ENCODE results near the gene DGKQ.

Gene DGKQ

GRCh38 chr4:963276-964225 lies 9.8 kb downstream of the DGKQ start:
- DNase-seq, result no peak
- Mint-ChIP-seq H3K4me1 (peaks cover under 1% of the 10 kb centered on the region), H3K27me3 (no peaks in the 10 kb centered on the region), H3K27ac (peak overlapping the region in 1 of 2 donors; percentile 27), H3K4me3 (no peak overlapping the region), H3K9me3 (no peaks in the 10 kb centered on the region)
- ATAC-seq, result no peak

- DNase-seq (no peak), ATAC-seq (no peak)
- H3K27me3 Mint-ChIP-seq, result no peaks in the 10 kb centered on the region
- H3K27ac Mint-ChIP-seq, result peak overlapping the region in 1 of 2 donors; percentile 59
- H3K9me3 Mint-ChIP-seq, result no peaks in the 10 kb centered on the region
- H3K4me3 Mint-ChIP-seq, result peak overlapping the region in 1 of 2 donors; percentile 27
- no peaks in the 10 kb centered on the region for H3K4me1 Mint-ChIP-seq
Observed at GRCh38 chr4:962231-963208, 10.8 kb downstream of the DGKQ start.

GRCh38 chr4:961351-962230 lies 11.8 kb downstream of the DGKQ start:
- peak; percentile 28 for ATAC-seq
- Mint-ChIP-seq H3K27ac (no peak overlapping the region), H3K27me3 (no peaks in the 10 kb centered on the region), H3K4me1 (no peaks in the 10 kb centered on the region), H3K4me3 (no peak overlapping the region), H3K9me3 (no peaks in the 10 kb centered on the region)
- DNase-seq, result no peak

- H3K9me3 Mint-ChIP-seq, result no peaks in the 10 kb centered on the region
- no peaks in the 10 kb centered on the region for H3K4me1 Mint-ChIP-seq
- no peak overlapping the region for H3K27ac Mint-ChIP-seq
- ATAC-seq (peak; percentile 7), DNase-seq (no peak)
- H3K4me3 Mint-ChIP-seq, result no peak overlapping the region
- no peaks in the 10 kb centered on the region for H3K27me3 Mint-ChIP-seq
Observed at GRCh38 chr4:960636-961350, 12.6 kb downstream of the DGKQ start.

GRCh38 chr4:960140-960635 lies 13.2 kb downstream of the DGKQ start:
- no peaks in the 10 kb centered on the region for H3K27me3 Mint-ChIP-seq
- H3K4me3 Mint-ChIP-seq, result no peak overlapping the region
- ATAC-seq (peak; percentile 42), DNase-seq (no peak)
- peak overlapping the region in 1 of 2 donors; percentile 71 for H3K27ac Mint-ChIP-seq
- no peaks in the 10 kb centered on the region for H3K9me3 Mint-ChIP-seq
- no peaks in the 10 kb centered on the region for H3K4me1 Mint-ChIP-seq

- DNase-seq (no peak), ATAC-seq (no peak)
- no peaks in the 10 kb centered on the region for H3K4me1 Mint-ChIP-seq
- H3K4me3 Mint-ChIP-seq, result no peak overlapping the region
- no peaks in the 10 kb centered on the region for H3K9me3 Mint-ChIP-seq
- H3K27me3 Mint-ChIP-seq, result no peaks in the 10 kb centered on the region
- peak overlapping the region in 1 of 2 donors; percentile 71 for H3K27ac Mint-ChIP-seq
Observed at GRCh38 chr4:959338-960139, 13.8 kb downstream of the DGKQ start.

GRCh38 chr4:958696-959337 lies 14.6 kb downstream of the DGKQ start:
- DNase-seq (no peak), ATAC-seq (no peak)
- H3K4me3 Mint-ChIP-seq, result no peak overlapping the region
- H3K9me3 Mint-ChIP-seq, result no peaks in the 10 kb centered on the region
- H3K27ac Mint-ChIP-seq, result peak overlapping the region in 1 of 2 donors; percentile 27
- no peaks in the 10 kb centered on the region for H3K27me3 Mint-ChIP-seq
- H3K4me1 Mint-ChIP-seq, result no peaks in the 10 kb centered on the region

- H3K4me3 Mint-ChIP-seq, result no peak overlapping the region
- no peaks in the 10 kb centered on the region for H3K9me3 Mint-ChIP-seq
- no peaks in the 10 kb centered on the region for H3K27me3 Mint-ChIP-seq
- no peak for DNase-seq
- peak overlapping the region in 1 of 2 donors; percentile 27 for H3K27ac Mint-ChIP-seq
- ATAC-seq, result no peak
- no peaks in the 10 kb centered on the region for H3K4me1 Mint-ChIP-seq
Observed at GRCh38 chr4:958314-958665, 15.1 kb downstream of the DGKQ start.

- DNase-seq, result no peak
- no peaks in the 10 kb centered on the region for H3K9me3 Mint-ChIP-seq
- H3K27ac Mint-ChIP-seq, result no peak overlapping the region
- no peak overlapping the region for H3K4me3 Mint-ChIP-seq
- no peak for ATAC-seq
- H3K4me1 Mint-ChIP-seq, result no peaks in the 10 kb centered on the region
- H3K27me3 Mint-ChIP-seq, result no peaks in the 10 kb centered on the region
Observed at GRCh38 chr4:957581-958313, 15.6 kb downstream of the DGKQ start.

- ATAC-seq (no peak), DNase-seq (no peak)
- Mint-ChIP-seq H3K9me3 (no peaks in the 10 kb centered on the region), H3K27me3 (no peaks in the 10 kb centered on the region), H3K4me3 (no peak overlapping the region), H3K27ac (no peak overlapping the region), H3K4me1 (no peaks in the 10 kb centered on the region)
Observed at GRCh38 chr4:957231-957580, 16.2 kb downstream of the DGKQ start.

- Mint-ChIP-seq H3K9me3 (no peaks in the 10 kb centered on the region), H3K4me1 (no peaks in the 10 kb centered on the region), H3K4me3 (no peak overlapping the region), H3K27ac (peak overlapping the region in 1 of 2 donors; percentile 12), H3K27me3 (no peaks in the 10 kb centered on the region)
- ATAC-seq, result no peak
- DNase-seq, result no peak
Observed at GRCh38 chr4:956531-957230, 16.7 kb downstream of the DGKQ start.

GRCh38 chr4:955931-956381 lies 17.4 kb downstream of the DGKQ start:
- Mint-ChIP-seq H3K9me3 (no peaks in the 10 kb centered on the region), H3K4me1 (no peaks in the 10 kb centered on the region), H3K4me3 (no peak overlapping the region), H3K27me3 (no peaks in the 10 kb centered on the region), H3K27ac (no peak overlapping the region)
- ATAC-seq, result no peak
- DNase-seq, result no peak

All from stimulated activated naive CD8-positive, alpha-beta T cell treated with anti-CD3 and anti-CD28 coated beads, Interleukin-15, amount 100 ng/mL, for 72 hours (primary cell).